GM23338 (cell line): ENCODE measurements around the gene TEX26. TPM values are rescaled to one million over a fixed set of nuclear protein-coding genes. Genes with fewer than 3 reads are reported as not detected.

ENCODE experiments used
- ATAC-seq: fragments of 200-7000 bp; cut with Tn5 transposase; 3 replicates; pipeline ENCODE4 v1.9.1; 2020
- DNase-seq: peaks from one replicate; pipeline ENCODE4 v3.0.0-alpha.2; 2015; ENCODE audit warnings: low spot score
- H2AFZ ChIP-seq: fragments of 200-600 bp; sonication (generic); 2 replicates; pipeline ENCODE4 v1.8.0; 2016; ENCODE audit warnings: antibody characterized with exemption, mild to moderate bottlenecking, moderate library complexity
- H3F3A ChIP-seq: fragments of 200-600 bp; sonication (generic); replicated peaks from 2 replicates; pipeline ENCODE4 v1.8.0; 2017; ENCODE audit warnings: antibody characterized with exemption, mixed run types, low read depth
- H3K27ac ChIP-seq: fragments of 200-600 bp; sonication (generic); 2 replicates; pipeline ENCODE4 v1.6.1; 2016; ENCODE audit warnings: low read depth
- H3K27me3 ChIP-seq: fragments of 200-600 bp; sonication (generic); 2 replicates; pipeline ENCODE4 v1.8.0; 2016; ENCODE audit warnings: mild to moderate bottlenecking, mixed run types, moderate library complexity; ENCODE audit not compliant: insufficient read depth
- H3K36me3 ChIP-seq: fragments of 200-600 bp; sonication (generic); 2 replicates; pipeline ENCODE4 v1.8.0; 2016; ENCODE audit warnings: mild to moderate bottlenecking; ENCODE audit not compliant: insufficient read depth
- H3K4me1 ChIP-seq: fragments of 200-600 bp; sonication (generic); 2 replicates; pipeline ENCODE4 v1.8.0; 2016; ENCODE audit warnings: mild to moderate bottlenecking, moderate library complexity; ENCODE audit not compliant: insufficient read depth
- H3K4me2 ChIP-seq: fragments of 200-600 bp; sonication (generic); 2 replicates; pipeline ENCODE4 v1.7.1; 2017; ENCODE audit warnings: mixed run types
- H3K4me3 ChIP-seq: fragments of 200-600 bp; sonication (generic); 2 replicates; pipeline ENCODE4 v1.6.1; 2016; ENCODE audit warnings: mixed run types
- H3K79me2 ChIP-seq: fragments of 200-600 bp; sonication (generic); replicated peaks from 2 replicates; pipeline ENCODE4 v1.8.0; 2017; ENCODE audit warnings: mild to moderate bottlenecking; ENCODE audit not compliant: insufficient read depth
- H3K9me2 ChIP-seq: fragments of 200-600 bp; sonication (generic); 2 replicates; pipeline ENCODE4 v1.8.0; 2017; ENCODE audit not compliant: insufficient read depth
- H4K20me1 ChIP-seq: fragments of 200-600 bp; sonication (generic); replicated peaks from 2 replicates; pipeline ENCODE4 v1.8.0; 2017; ENCODE audit warnings: mild to moderate bottlenecking; ENCODE audit not compliant: insufficient read depth
- H3K27ac Mint-ChIP-seq: 2 replicates; pipeline ENCODE4 v1.8.0; 2020; ENCODE audit warnings: inconsistent platforms, mild to moderate bottlenecking, moderate library complexity, mixed read lengths
- H3K27me3 Mint-ChIP-seq: 3 replicates; pipeline ENCODE4 v1.8.0; 2022; ENCODE audit warnings: low read depth, mild to moderate bottlenecking, moderate library complexity, mixed read lengths, inconsistent platforms; ENCODE audit not compliant: insufficient read depth, poor library complexity
- H3K36me3 Mint-ChIP-seq: 3 replicates; pipeline ENCODE4 v1.8.0; 2021; ENCODE audit warnings: low read depth, mild to moderate bottlenecking, inconsistent platforms, moderate library complexity, mixed read lengths
- H3K4me1 Mint-ChIP-seq: 3 replicates; pipeline ENCODE4 v1.8.0; 2020; ENCODE audit warnings: mild to moderate bottlenecking, inconsistent platforms, mixed read lengths
- H3K4me3 Mint-ChIP-seq: 3 replicates; pipeline ENCODE4 v1.8.0; 2021; ENCODE audit warnings: moderate library complexity, mild to moderate bottlenecking, inconsistent platforms, mixed read lengths
- H3K9me3 Mint-ChIP-seq: 3 replicates; pipeline ENCODE4 v1.8.0; 2020; ENCODE audit warnings: moderate library complexity, mild to moderate bottlenecking, inconsistent platforms, mixed read lengths
- CREB1 ChIP-seq: fragments of 250-450 bp; sonication (Bioruptor Pico); IDR thresholded peaks from 2 replicates; pipeline ENCODE4 v1.5.0; 2020; ENCODE audit warnings: low read depth, mild to moderate bottlenecking, moderate library complexity
- CTCF ChIP-seq, 2 experiments: fragments of 200-600 bp in 1 of 2; sonication (generic) in 1 of 2; conservative IDR thresholded peaks; 2 replicates each; pipeline versions ENCODE4 v1.5.1 to v1.6.1; 2016 to 2017; ENCODE audit warnings: antibody characterized with exemption in 2 of 2, low read depth in 2 of 2, mild to moderate bottlenecking in 2 of 2, moderate library complexity in 1 of 2
- ETS1 ChIP-seq: IDR thresholded peaks from 2 replicates; pipeline ENCODE4 v1.6.1; 2016; ENCODE audit warnings: antibody characterized with exemption
- EZH2 ChIP-seq: fragments of 200-600 bp; sonication (generic); IDR thresholded peaks from one replicate; pipeline ENCODE4 v1.8.0; 2017; ENCODE audit warnings: antibody characterized with exemption, mild to moderate bottlenecking, low read depth; ENCODE audit not compliant: unreplicated experiment
- NANOG ChIP-seq: IDR thresholded peaks from 2 replicates; pipeline ENCODE4 v1.6.1; 2016; ENCODE audit warnings: antibody characterized with exemption, borderline replicate concordance
- POLR2AphosphoS5 ChIP-seq: IDR thresholded peaks from 2 replicates; pipeline ENCODE4 v1.6.1; 2016; ENCODE audit warnings: antibody characterized with exemption, low read depth
- STAT1 ChIP-seq: IDR thresholded peaks from one replicate; pipeline ENCODE4 v1.6.1; 2016; ENCODE audit warnings: antibody characterized with exemption; ENCODE audit not compliant: unreplicated experiment
- ZNF114 ChIP-seq: fragments of 250-450 bp; sonication (Bioruptor Pico); IDR thresholded peaks from 2 replicates; pipeline ENCODE4 v1.5.0; 2020; ENCODE audit warnings: mild to moderate bottlenecking, moderate library complexity
- ZNF331 ChIP-seq: fragments of 250-450 bp; sonication (Bioruptor Pico); IDR thresholded peaks from 2 replicates; pipeline ENCODE4 v1.5.0; 2020; ENCODE audit warnings: low read depth, mild to moderate bottlenecking, moderate library complexity
- ZNF462 ChIP-seq: fragments of 250-450 bp; sonication (Bioruptor Pico); IDR thresholded peaks from 2 replicates; pipeline ENCODE4 v1.5.0; 2020; ENCODE audit warnings: mild to moderate bottlenecking, moderate library complexity
- polyA plus RNA-seq: library from polyadenylated mRNA; unstranded; fragments of >200 nt; fragmentation: Nextera tagmentation; extraction: Ambion mirVana; gene quantifications from 2 replicates; pipeline ENCODE4 v1.2.1, GENCODE V29; 2016
- total RNA-seq: library from RNA; depleted of rRNA; stranded (reverse); fragments of >200 nt; shearing (Covaris generic); gene quantifications from 2 replicates; pipeline ENCODE4 v1.2.3, GENCODE V29; 2014

The TEX26 gene
- total and polyA plus RNA-seq, 2 experiments from 2014 or later, result not detected

GRCh38 chr13:30934381-30934780 lies 1.9 kb downstream of the TEX26 start:
- Histone ChIP-seq H3K27ac (no peak overlapping the region), H3K4me3 (no peak overlapping the region), H3F3A (no peaks in the 10 kb centered on the region), H3K4me1 (no peaks in the 10 kb centered on the region), H4K20me1 (no peaks in the 10 kb centered on the region), H3K79me2 (no peaks in the 10 kb centered on the region), H3K27me3 (peaks cover 29% of the 10 kb centered on the region), H3K4me2 (no peak overlapping the region), H3K36me3 (no peaks in the 10 kb centered on the region), H3K9me2 (no peaks in the 10 kb centered on the region), H2AFZ (0 out of 2 replicates have a peak overlapping the region, but pooled peaks have one; percentile 32)
- TF ChIP-seq CTCF (conservative IDR thresholded peaks at IDR 0.05; ENCODE audit: low read depth in 2 of 2) (peak; percentile 47 to 53), STAT1 (no peak), NANOG (no peak), EZH2 (no peak)
- Mint-ChIP-seq H3K27ac (no peak overlapping the region), H3K27me3 (peaks cover 7% of the 10 kb centered on the region), H3K4me1 (peaks cover 16% of the 10 kb centered on the region), H3K9me3 (no peaks in the 10 kb centered on the region; the same call in 2 of the 3 replicates), H3K36me3 (no peaks in the 10 kb centered on the region), H3K4me3 (no peak overlapping the region)
- DNase-seq, result peak; percentile 63
- peak; percentile 69 for ATAC-seq

- H2AFZ ChIP-seq, result 0 out of 2 replicates have a peak overlapping the region, but pooled peaks have one; percentile 32
- Mint-ChIP-seq H3K27ac (no peak overlapping the region), H3K4me1 (peaks cover 14% of the 10 kb centered on the region), H3K36me3 (no peaks in the 10 kb centered on the region), H3K27me3 (peaks cover 7% of the 10 kb centered on the region), H3K9me3 (no peaks in the 10 kb centered on the region; the same call in 2 of the 3 replicates), H3K4me3 (no peak overlapping the region)
- H3K36me3 ChIP-seq, result no peaks in the 10 kb centered on the region
- no peak overlapping the region for H3K4me3 ChIP-seq
- H4K20me1 ChIP-seq, result no peaks in the 10 kb centered on the region
- no peak for DNase-seq
- H3K79me2 ChIP-seq, result no peaks in the 10 kb centered on the region
- no peaks in the 10 kb centered on the region for H3F3A ChIP-seq
- H3K27ac ChIP-seq, result no peak overlapping the region
- peaks cover 29% of the 10 kb centered on the region for H3K27me3 ChIP-seq
- no peaks in the 10 kb centered on the region for H3K9me2 ChIP-seq
- H3K4me2 ChIP-seq, result no peak overlapping the region
- ATAC-seq, result no peak
- H3K4me1 ChIP-seq, result no peaks in the 10 kb centered on the region
- TF ChIP-seq CTCF (conservative IDR thresholded peaks at IDR 0.05; ENCODE audit: low read depth in 2 of 2), result no peak
- no peak for TF ChIP-seq ZNF462 (CRISPR knock-in tag)
- TF ChIP-seq ZNF114, result no peak
- TF ChIP-seq POLR2AphosphoS5, result no peak
- TF ChIP-seq CREB1 (CRISPR knock-in tag), result no peak
- TF ChIP-seq ZNF331 (CRISPR knock-in tag), result no peak
- TF ChIP-seq ETS1, result no peak
Measured at GRCh38 chr13:30934803-30935202, 2.3 kb downstream of the TEX26 start.
